ENCODE data around the gene UCP1.

Gene UCP1

GRCh38 chr4:140607852-140608251, 39.1 kb upstream of the UCP1 start:
- DNase-seq (ENCODE audit: low spot score): no peak
- H3K27ac ChIP-seq: no peak overlapping the region
- H3K4me3 ChIP-seq: no peak overlapping the region
- TF ChIP-seq CTCF (IDR thresholded peaks at IDR 0.05): no peak

GRCh38 chr4:140604544-140604943, 35.8 kb upstream of the UCP1 start:
- DNase-seq (ENCODE audit: low spot score): no peak
- TF ChIP-seq CTCF (IDR thresholded peaks at IDR 0.05): no peak
- H3K27ac ChIP-seq: no peak overlapping the region
- no peak overlapping the region for H3K4me3 ChIP-seq

- Histone ChIP-seq H3K27ac (no peak overlapping the region), H3K4me3 (no peak overlapping the region)
- DNase-seq (ENCODE audit: low spot score): no peak
- TF ChIP-seq CTCF (IDR thresholded peaks at IDR 0.05): no peak
Measured at GRCh38 chr4:140603286-140603685, 34.5 kb upstream of the UCP1 start.

GRCh38 chr4:140602714-140603113, 34.0 kb upstream of the UCP1 start:
- Histone ChIP-seq H3K4me3 (no peak overlapping the region), H3K27ac (no peak overlapping the region)
- no peak for TF ChIP-seq CTCF (IDR thresholded peaks at IDR 0.05)
- no peak for DNase-seq (ENCODE audit: low spot score)

GRCh38 chr4:140600408-140600807, 31.6 kb upstream of the UCP1 start:
- H3K27ac ChIP-seq: no peak overlapping the region
- no peak overlapping the region for H3K4me3 ChIP-seq
- DNase-seq (ENCODE audit: low spot score): no peak
- TF ChIP-seq CTCF (IDR thresholded peaks at IDR 0.05): no peak

GRCh38 chr4:140595065-140595464, 26.3 kb upstream of the UCP1 start:
- no peak for TF ChIP-seq CTCF (IDR thresholded peaks at IDR 0.05)
- no peak for DNase-seq (ENCODE audit: low spot score)
- no peak overlapping the region for H3K4me3 ChIP-seq
- H3K27ac ChIP-seq: no peak overlapping the region

- TF ChIP-seq CTCF (IDR thresholded peaks at IDR 0.05): no peak
- Histone ChIP-seq H3K27ac (no peak overlapping the region), H3K4me3 (no peak overlapping the region)
- DNase-seq (ENCODE audit: low spot score): no peak
Measured at GRCh38 chr4:140584439-140584838, 15.7 kb upstream of the UCP1 start.

Measured in coronary artery (tissue), 2 donors.